RWPE1 (cell line): ENCODE results near the gene WDR5.

ENCODE experiments used
- CTCF ChIA-PET: fragments of 350-600 bp; sonication (Branson Sonifier 250); formaldehyde crosslinking; extraction: SDS; loops from one replicate; lab custom pipeline; 2021; lab: Yijun Ruan, JAX
- POLR2A ChIA-PET: fragments of 400-600 bp; formaldehyde crosslinking; extraction: SDS; loops from one replicate; lab custom pipeline; 2020; ENCODE audit warnings: antibody characterized with exemption; ENCODE audit not compliant: low non-redundant PET; lab: Yijun Ruan, JAX
- DNase-seq: peaks from one replicate; pipeline ENCODE4 v3.0.0; 2012; ENCODE audit warnings: low spot score
- H3K27ac ChIP-seq: fragments of 450-650 bp; 2 replicates; pipeline ENCODE4 v1.5.1; 2017
- CTCF ChIP-seq: fragments of 450-650 bp; conservative IDR thresholded peaks from 2 replicates; pipeline ENCODE4 v1.5.1; 2017; ENCODE audit warnings: low read depth, mild to moderate bottlenecking

WDR5 gene

GRCh38 chr9:134203224-134203623 lies 67.3 kb downstream of the WDR5 start:
- POLR2A ChIA-PET = no interaction called here
- no peak for TF ChIP-seq CTCF
- H3K27ac ChIP-seq = no peak overlapping the region
- DNase-seq = no peak
- CTCF ChIA-PET = no interaction called here

- TF ChIP-seq CTCF = no peak
- DNase-seq = no peak
- ChIA-PET CTCF (no interaction called here), POLR2A (no interaction called here)
- H3K27ac ChIP-seq = no peak overlapping the region
These were observed 68.2 kb downstream of the WDR5 start for GRCh38 chr9:134204041-134204440.

GRCh38 chr9:134204991-134205578 lies 69.2 kb downstream of the WDR5 start:
- no peak for TF ChIP-seq CTCF
- CTCF ChIA-PET = interaction anchor here (0.6 kb wide), 1 partner anchor 1554 kb away, joined by 3 read pairs; no protein-coding TSS in a partner anchor
- POLR2A ChIA-PET = no interaction called here
- no peak for DNase-seq
- H3K27ac ChIP-seq = no peak overlapping the region

GRCh38 chr9:134205672-134206310 lies 69.9 kb downstream of the WDR5 start:
- ChIA-PET POLR2A (no interaction called here), CTCF (interaction anchor here (0.6 to 1.0 kb wide), 4 partner anchors 31 to 424 kb away, joined by 3 to 4 read pairs (median 4); no protein-coding TSS in a partner anchor)
- H3K27ac ChIP-seq = no peak overlapping the region
- DNase-seq = no peak
- no peak for TF ChIP-seq CTCF

GRCh38 chr9:134206311-134207300 lies 70.7 kb downstream of the WDR5 start:
- ChIA-PET CTCF (interaction anchor here (0.6 to 1.0 kb wide), 5 partner anchors 30 to 424 kb away, joined by 3 to 4 read pairs (median 3); no protein-coding TSS in a partner anchor), POLR2A (interaction anchor here (0.6 kb wide), 1 partner anchor 73 kb away, joined by 5 read pairs; no protein-coding TSS in a partner anchor)
- no peak overlapping the region for H3K27ac ChIP-seq
- DNase-seq = no peak
- no peak for TF ChIP-seq CTCF

- DNase-seq = no peak
- POLR2A ChIA-PET = no interaction called here
- CTCF ChIA-PET = interaction anchor here (0.5 kb wide), 1 partner anchor 396 kb away, joined by 3 read pairs; no protein-coding TSS in a partner anchor
- no peak overlapping the region for H3K27ac ChIP-seq
- no peak for TF ChIP-seq CTCF
These were observed 72.5 kb downstream of the WDR5 start for GRCh38 chr9:134208310-134208841.
